Measurements from ENCODE around the gene LMO4. TPM values are rescaled to one million over a fixed set of nuclear protein-coding genes. Genes with fewer than 3 reads are reported as not detected.

The LMO4 gene
- total RNA-seq, 4 donors from 2014 or later = 38.7 to 178 (median 60.9) TPM

GRCh38 chr1:87393445-87394085 lies 64.9 kb downstream of the LMO4 start:
- no peaks in the 10 kb centered on the region for H3K27me3 ChIP-seq
- H3K27ac ChIP-seq = no peak overlapping the region
- DNase-seq = no peak
- no peak overlapping the region for H3K4me3 ChIP-seq
- H3K4me1 ChIP-seq = no peaks in the 10 kb centered on the region
- H3K9me3 ChIP-seq = no peaks in the 10 kb centered on the region
- intact Hi-C loops (cut with DNase I; ENCODE audit: low total_unique reads) = no loop called here
- H3K36me3 ChIP-seq = no peaks in the 10 kb centered on the region
- TF ChIP-seq POLR2A (IDR thresholded peaks at IDR 0.05) = no peak
- TF ChIP-seq, protein P1, sequence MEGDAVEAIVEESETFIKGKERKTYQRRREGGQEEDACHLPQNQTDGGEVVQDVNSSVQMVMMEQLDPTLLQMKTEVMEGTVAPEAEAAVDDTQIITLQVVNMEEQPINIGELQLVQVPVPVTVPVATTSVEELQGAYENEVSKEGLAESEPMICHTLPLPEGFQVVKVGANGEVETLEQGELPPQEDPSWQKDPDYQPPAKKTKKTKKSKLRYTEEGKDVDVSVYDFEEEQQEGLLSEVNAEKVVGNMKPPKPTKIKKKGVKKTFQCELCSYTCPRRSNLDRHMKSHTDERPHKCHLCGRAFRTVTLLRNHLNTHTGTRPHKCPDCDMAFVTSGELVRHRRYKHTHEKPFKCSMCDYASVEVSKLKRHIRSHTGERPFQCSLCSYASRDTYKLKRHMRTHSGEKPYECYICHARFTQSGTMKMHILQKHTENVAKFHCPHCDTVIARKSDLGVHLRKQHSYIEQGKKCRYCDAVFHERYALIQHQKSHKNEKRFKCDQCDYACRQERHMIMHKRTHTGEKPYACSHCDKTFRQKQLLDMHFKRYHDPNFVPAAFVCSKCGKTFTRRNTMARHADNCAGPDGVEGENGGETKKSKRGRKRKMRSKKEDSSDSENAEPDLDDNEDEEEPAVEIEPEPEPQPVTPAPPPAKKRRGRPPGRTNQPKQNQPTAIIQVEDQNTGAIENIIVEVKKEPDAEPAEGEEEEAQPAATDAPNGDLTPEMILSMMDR (IDR thresholded peaks at IDR 0.05) = no peak

DNA sequence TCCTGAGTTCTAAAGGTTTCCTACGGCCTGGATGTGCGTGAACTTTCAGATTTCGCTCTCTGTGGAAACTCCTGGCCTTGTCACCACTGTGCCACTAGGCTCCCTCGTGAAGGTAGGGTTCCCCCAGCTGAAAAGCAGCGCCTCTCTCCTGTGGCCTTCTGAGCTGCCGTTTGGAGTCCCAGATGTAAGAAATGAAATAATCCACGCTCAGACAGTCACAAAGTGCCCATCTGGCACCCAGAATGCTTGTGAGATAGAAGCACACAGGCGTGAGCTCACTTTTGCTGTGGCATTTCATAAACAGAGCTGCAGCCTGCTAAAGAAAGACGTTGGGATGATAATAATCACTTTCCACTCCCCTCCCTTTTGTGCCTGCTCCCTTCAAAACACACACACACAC lies 65.8 kb downstream of the LMO4 start:
- TF ChIP-seq POLR2A (IDR thresholded peaks at IDR 0.05) = no peak
- TF ChIP-seq, protein P1 (IDR thresholded peaks at IDR 0.05) = no peak
- no peaks in the 10 kb centered on the region for H3K9me3 ChIP-seq
- no peak overlapping the region for H3K27ac ChIP-seq
- H3K4me3 ChIP-seq = no peak overlapping the region
- DNase-seq = no peak
- H3K4me1 ChIP-seq = no peaks in the 10 kb centered on the region
- intact Hi-C loops (cut with DNase I; ENCODE audit: low total_unique reads) = no loop called here
- H3K27me3 ChIP-seq = no peaks in the 10 kb centered on the region
- H3K36me3 ChIP-seq = no peaks in the 10 kb centered on the region

- intact Hi-C loops (cut with DNase I; ENCODE audit: low total_unique reads) = no loop called here
- no peaks in the 10 kb centered on the region for H3K36me3 ChIP-seq
- no peaks in the 10 kb centered on the region for H3K4me1 ChIP-seq
- H3K27me3 ChIP-seq = no peaks in the 10 kb centered on the region
- TF ChIP-seq POLR2A (IDR thresholded peaks at IDR 0.05) = no peak
- TF ChIP-seq, protein P1 (IDR thresholded peaks at IDR 0.05) = no peak
- H3K4me3 ChIP-seq = no peak overlapping the region
- DNase-seq = no peak
- no peaks in the 10 kb centered on the region for H3K9me3 ChIP-seq
- H3K27ac ChIP-seq = no peak overlapping the region
Observed at GRCh38 chr1:87394982-87395381, 66.3 kb downstream of the LMO4 start.

Data from uterus (tissue), 4 donors.